ENCODE measurements around the gene UNKL.

The UNKL gene

GRCh38 chr16:1320658-1321240 lies 93.8 kb downstream of the UNKL start:
- no peak for DNase-seq

GRCh38 chr16:1320097-1320496 lies 94.4 kb downstream of the UNKL start:
- no peak for DNase-seq

- DNase-seq = no peak
Observed at GRCh38 chr16:1319041-1319440, 95.5 kb downstream of the UNKL start.

GRCh38 chr16:1318268-1318545 lies 96.3 kb downstream of the UNKL start:
- DNase-seq = no peak

- no peak for DNase-seq
Observed at GRCh38 chr16:1317479-1318267, 96.8 kb downstream of the UNKL start.

GRCh38 chr16:1316033-1316405 lies 98.5 kb downstream of the UNKL start:
- no peak for DNase-seq

GRCh38 chr16:1315081-1316032 lies 99.1 kb downstream of the UNKL start:
- no peak for DNase-seq

- DNase-seq = no peak
Observed at GRCh38 chr16:1314399-1315068, 100.0 kb downstream of the UNKL start.

- DNase-seq = no peak
Observed at GRCh38 chr16:1313721-1314369, 100.7 kb downstream of the UNKL start.
